B cell (primary cell): Measurements from ENCODE around the gene ARHGAP6. TPM values are rescaled to one million over a fixed set of nuclear protein-coding genes. Genes with fewer than 3 reads are reported as not detected.

Source experiments
- ATAC-seq: fragments of 200-7000 bp; cut with Tn5 transposase; one replicate; pipeline ENCODE4 v1.10.0; 2021; ENCODE audit warnings: low read depth, mild to moderate bottlenecking, moderate number of reproducible peaks, moderate library complexity
- CTCF ChIA-PET: fragments of 350-600 bp; sonication (Branson Sonifier 250); formaldehyde crosslinking; loops from one replicate; lab custom pipeline; 2021; ENCODE audit warnings: antibody characterized with exemption, inconsistent platforms; lab: Charles Lee
- POLR2A ChIA-PET: fragments of 350-600 bp; sonication (Branson Sonifier 250); formaldehyde crosslinking; loops from one replicate; lab custom pipeline; 2021; ENCODE audit warnings: antibody characterized with exemption; lab: Charles Lee
- DNase-seq: peaks from one replicate; pipeline ENCODE4 v3.0.0; 2013
- H2AFZ ChIP-seq: 2 replicates; pipeline ENCODE4 v1.6.1; 2012; ENCODE audit warnings: mild to moderate bottlenecking, low read depth, low read length; ENCODE audit not compliant: insufficient read depth, poor library complexity, severe bottlenecking
- H3K27ac ChIP-seq, 2 donors: 1 replicate in 1 of 2; 2 replicates in 1 of 2; pipeline ENCODE4 v1.5.1; 2012 to 2013; ENCODE audit warnings: low read length in 2 of 2, mild to moderate bottlenecking in 2 of 2, moderate library complexity in 1 of 2
- H3K27me3 ChIP-seq, 4 experiments: fragments of 200-600 bp in 1 of 4; sonication (generic) in 1 of 4; replicated peaks in 1 of 4; 1 replicate in 2 of 4; 2 replicates in 2 of 4; pipeline versions ENCODE4 v1.6.1 to v1.7.0; 2013 to 2016; ENCODE audit warnings: low read length in 3 of 4, mild to moderate bottlenecking in 2 of 4, mixed read lengths in 1 of 4, moderate library complexity in 1 of 4; ENCODE audit not compliant: insufficient read depth in 4 of 4, control insufficient read depth in 3 of 4; ENCODE audit errors: control extremely low read depth in 1 of 4
- H3K36me3 ChIP-seq, 2 experiments: replicated peaks in 1 of 2; 1 replicate in 1 of 2; 2 replicates in 1 of 2; pipeline versions ENCODE4 v1.6.1 to v1.7.1; 2013; ENCODE audit warnings: low read length in 1 of 2; ENCODE audit not compliant: insufficient read depth in 2 of 2, control insufficient read depth in 1 of 2; ENCODE audit errors: control extremely low read depth in 1 of 2, extremely low read depth in 1 of 2
- H3K4me1 ChIP-seq, 2 donors: fragments of 200-600 bp in 1 of 2; sonication (generic) in 1 of 2; 1 replicate in 1 of 2; 2 replicates in 1 of 2; pipeline versions ENCODE4 v1.5.1 to v1.6.1; 2013 to 2017; ENCODE audit warnings: low read length in 2 of 2; ENCODE audit not compliant: control insufficient read depth in 2 of 2, insufficient read depth in 2 of 2
- H3K4me2 ChIP-seq: replicated peaks from 2 replicates; pipeline ENCODE3; 2012; ENCODE audit warnings: mild to moderate bottlenecking, low read depth, low read length; ENCODE audit not compliant: poor library complexity, severe bottlenecking
- H3K4me3 ChIP-seq, 5 experiments: fragments of 200-600 bp in 1 of 5; sonication (generic) in 1 of 5; 1 replicate in 3 of 5; 2 replicates in 2 of 5; pipeline versions ENCODE4 v1.5.1 to v1.7.0; 2011 to 2016; ENCODE audit warnings: low read length in 4 of 5, mild to moderate bottlenecking in 4 of 5, low read depth in 2 of 5, control low read depth in 1 of 5, moderate library complexity in 1 of 5; ENCODE audit not compliant: insufficient read depth in 1 of 5; ENCODE audit errors: control extremely low read depth in 1 of 5, extremely low read depth in 1 of 5
- H3K79me2 ChIP-seq: fragments of 200-600 bp; sonication (generic); one replicate; pipeline ENCODE4 v1.6.0; 2016; ENCODE audit warnings: low read length; ENCODE audit not compliant: control insufficient read depth, insufficient read depth
- H3K9ac ChIP-seq: fragments of 200-600 bp; sonication (generic); 2 replicates; pipeline ENCODE4 v1.6.1; 2017; ENCODE audit warnings: mild to moderate bottlenecking, low read length, moderate library complexity
- H3K9me3 ChIP-seq, 3 donors: one replicate each; pipeline versions ENCODE4 v1.6.1 to v1.7.1; 2013; ENCODE audit warnings: low read length in 2 of 3; ENCODE audit not compliant: control insufficient read depth in 2 of 3, insufficient read depth in 1 of 3; ENCODE audit errors: control extremely low read depth in 1 of 3
- H4K20me1 ChIP-seq: 2 replicates; pipeline ENCODE4 v1.6.0; 2012; ENCODE audit warnings: mild to moderate bottlenecking, low read length; ENCODE audit not compliant: insufficient read depth, control insufficient read depth, poor library complexity, severe bottlenecking
- H3K27ac Mint-ChIP-seq: one replicate; pipeline ENCODE4 v1.8.0; 2021; ENCODE audit warnings: mixed read lengths
- H3K27me3 Mint-ChIP-seq: one replicate; pipeline ENCODE4 v1.8.0; 2021; ENCODE audit warnings: mixed read lengths
- H3K4me1 Mint-ChIP-seq: one replicate; pipeline ENCODE4 v1.8.0; 2021; ENCODE audit warnings: mixed read lengths
- H3K4me3 Mint-ChIP-seq: one replicate; pipeline ENCODE4 v1.8.0; 2021; ENCODE audit warnings: mixed read lengths
- H3K9me3 Mint-ChIP-seq: one replicate; pipeline ENCODE4 v1.8.0; 2022; ENCODE audit warnings: mixed read lengths; ENCODE audit not compliant: insufficient read depth
- EZH2 ChIP-seq: IDR thresholded peaks from 2 replicates; pipeline ENCODE4 v1.6.1; 2012; ENCODE audit warnings: borderline replicate concordance, low read depth, mild to moderate bottlenecking, moderate library complexity, low read length; ENCODE audit not compliant: insufficient read depth, poor library complexity, severe bottlenecking
- WGBS: methylation state at CpG from one replicate; pipeline ENCODE4 v1.1.5; 2013; ENCODE audit warnings: missing lambda C conversion rate; ENCODE audit not compliant: insufficient coverage; 5-methylcytosine and 5-hydroxymethylcytosine counted together
- intact Hi-C: fragments of 100-400 bp; cut with micrococcal nuclease; formaldehyde crosslinking; loops from one replicate; pipeline ENCODE4 v1.10.0; 2022
- polyA plus RNA-seq: library from polyadenylated mRNA; depleted of rRNA; stranded (reverse); fragments of >200 nt; gene quantifications from 2 replicates; pipeline ENCODE4 v1.2.3, GENCODE V29; 2012
- total RNA-seq, 2 donors: library from RNA; stranded (reverse); fragments of 120-200 nt in 1 of 2; gene quantifications; 1 replicate in 1 of 2; 2 replicates in 1 of 2; pipeline versions ENCODE4 v1.2.3 to v1.2.4, GENCODE V29; 2013 to 2022
- TF ChIP-seq, protein P1 (sequence below): fragments of 200-600 bp; IDR thresholded peaks from one replicate; pipeline ENCODE4 v1.8.0; 2022; ENCODE audit warnings: antibody characterized with exemption, mild to moderate bottlenecking

Gene ARHGAP6
- total and polyA plus RNA-seq, 2 donors (not counting 1 experiment from before 2014, with no cell fraction given): 1.6 to 2.6 TPM

GRCh38 chrX:11420851-11421250 is 244.9 kb downstream of the ARHGAP6 start:
- no peaks in the 10 kb centered on the region for H3K79me2 ChIP-seq
- intact Hi-C loops: no loop called here

DNA sequence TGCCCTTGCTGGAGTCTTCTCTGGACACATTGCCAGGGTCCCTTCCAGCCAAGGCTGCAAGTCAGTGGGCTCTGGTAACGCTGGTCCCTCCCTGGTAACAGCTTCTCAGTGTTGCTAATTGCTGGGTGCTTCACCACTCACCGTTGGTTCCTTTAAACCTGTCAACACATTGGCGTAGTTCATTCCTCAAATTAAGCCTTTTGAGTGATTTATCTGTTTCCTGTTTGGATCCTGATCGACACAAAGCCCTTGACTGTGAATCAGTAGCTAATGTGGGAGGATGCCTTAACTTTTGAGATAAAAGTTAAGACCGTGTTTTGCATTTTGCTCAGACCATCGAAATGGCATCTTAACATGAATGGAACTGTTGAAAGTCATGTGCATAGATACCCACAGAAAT is 246.6 kb downstream of the ARHGAP6 start:
- no peak overlapping the region for H3K4me2 ChIP-seq
- intact Hi-C loops: no loop called here
- Mint-ChIP-seq H3K4me3 (no peak overlapping the region), H3K9me3 (no peaks in the 10 kb centered on the region), H3K4me1 (peaks cover 4% of the 10 kb centered on the region), H3K27me3 (no peaks in the 10 kb centered on the region), H3K27ac (no peak overlapping the region)
- no peaks in the 10 kb centered on the region for H3K27me3 ChIP-seq
- ATAC-seq (no peak), DNase-seq (no peak)
- H2AFZ ChIP-seq: no peak overlapping the region
- no peaks in the 10 kb centered on the region for H3K9me3 ChIP-seq
- no peaks in the 10 kb centered on the region for H3K4me1 ChIP-seq
- no peak overlapping the region for H3K27ac ChIP-seq
- WGBS: 83% methylated on average over 1 of the region's 6 CpGs
- no peak overlapping the region for H3K9ac ChIP-seq
- no peaks in the 10 kb centered on the region for H3K36me3 ChIP-seq
- TF ChIP-seq, protein P1, sequence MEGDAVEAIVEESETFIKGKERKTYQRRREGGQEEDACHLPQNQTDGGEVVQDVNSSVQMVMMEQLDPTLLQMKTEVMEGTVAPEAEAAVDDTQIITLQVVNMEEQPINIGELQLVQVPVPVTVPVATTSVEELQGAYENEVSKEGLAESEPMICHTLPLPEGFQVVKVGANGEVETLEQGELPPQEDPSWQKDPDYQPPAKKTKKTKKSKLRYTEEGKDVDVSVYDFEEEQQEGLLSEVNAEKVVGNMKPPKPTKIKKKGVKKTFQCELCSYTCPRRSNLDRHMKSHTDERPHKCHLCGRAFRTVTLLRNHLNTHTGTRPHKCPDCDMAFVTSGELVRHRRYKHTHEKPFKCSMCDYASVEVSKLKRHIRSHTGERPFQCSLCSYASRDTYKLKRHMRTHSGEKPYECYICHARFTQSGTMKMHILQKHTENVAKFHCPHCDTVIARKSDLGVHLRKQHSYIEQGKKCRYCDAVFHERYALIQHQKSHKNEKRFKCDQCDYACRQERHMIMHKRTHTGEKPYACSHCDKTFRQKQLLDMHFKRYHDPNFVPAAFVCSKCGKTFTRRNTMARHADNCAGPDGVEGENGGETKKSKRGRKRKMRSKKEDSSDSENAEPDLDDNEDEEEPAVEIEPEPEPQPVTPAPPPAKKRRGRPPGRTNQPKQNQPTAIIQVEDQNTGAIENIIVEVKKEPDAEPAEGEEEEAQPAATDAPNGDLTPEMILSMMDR: no peak
- no peak for TF ChIP-seq EZH2
- ChIA-PET POLR2A (no interaction called here), CTCF (no interaction called here)
- H3K79me2 ChIP-seq: no peaks in the 10 kb centered on the region
- no peaks in the 10 kb centered on the region for H4K20me1 ChIP-seq
- no peak overlapping the region for H3K4me3 ChIP-seq

More at GRCh38 chrX:11420851-11421250, 244.9 kb downstream of the ARHGAP6 start:
- H2AFZ ChIP-seq: no peak overlapping the region
- no peak overlapping the region for H3K27ac ChIP-seq
- CTCF ChIA-PET: no interaction called here
- DNase-seq (no peak), ATAC-seq (no peak)
- Mint-ChIP-seq H3K27me3 (peaks cover 3% of the 10 kb centered on the region), H3K4me1 (peaks cover 7% of the 10 kb centered on the region), H3K4me3 (no peak overlapping the region), H3K27ac (no peak overlapping the region), H3K9me3 (no peaks in the 10 kb centered on the region)
- TF ChIP-seq EZH2: no peak
- TF ChIP-seq, protein P1: no peak
- no peaks in the 10 kb centered on the region for H3K4me1 ChIP-seq
- no peak overlapping the region for H3K4me3 ChIP-seq
- no peak overlapping the region for H3K4me2 ChIP-seq
- POLR2A ChIA-PET: no interaction called here
- WGBS: no CpG with 5 or more reads among the region's 4 CpGs
- H3K9ac ChIP-seq: no peak overlapping the region
- no peaks in the 10 kb centered on the region for H3K27me3 ChIP-seq
- H4K20me1 ChIP-seq: no peaks in the 10 kb centered on the region
- H3K9me3 ChIP-seq: no peaks in the 10 kb centered on the region
- no peaks in the 10 kb centered on the region for H3K36me3 ChIP-seq
